CD4-positive, alpha-beta T cell treated with Interleukin-4 for 4 hours (primary cell): ENCODE data around the gene TEKT5.
"Not testable (repeated sequence)": the region's sequence is repeated elsewhere in the genome, so short reads cannot be mapped to it uniquely, and the experiment has no call there.

ENCODE experiments used
- DNase-seq: peaks from one replicate; pipeline ENCODE4 v3.0.0-alpha.2; 2020

Gene TEKT5

DNA sequence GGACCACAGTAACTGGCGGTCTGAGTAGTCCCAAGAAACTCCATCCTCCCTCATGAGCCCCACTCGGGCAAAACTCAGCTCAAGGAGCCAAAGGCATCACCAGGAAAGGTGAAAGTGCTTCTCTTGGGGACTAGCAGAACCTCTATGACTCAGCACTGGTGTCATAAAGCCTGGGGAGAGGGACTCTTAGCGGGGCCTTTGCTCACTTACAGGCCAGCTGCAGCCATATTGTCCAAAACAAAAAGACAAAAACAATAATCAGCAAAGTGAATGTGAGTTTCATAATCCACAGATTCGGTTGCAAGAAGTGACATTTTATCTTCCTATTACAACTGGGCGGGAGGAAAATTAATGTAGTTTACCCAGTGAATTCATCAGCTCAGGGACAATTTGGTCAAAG is at the start of gene TEKT5:
TEKT5 (minus strand) TSS at position 101 of the 400 bp plus-strand sequence; CDS start at position 44, 57 bp downstream.
- no peak for DNase-seq

DNA sequence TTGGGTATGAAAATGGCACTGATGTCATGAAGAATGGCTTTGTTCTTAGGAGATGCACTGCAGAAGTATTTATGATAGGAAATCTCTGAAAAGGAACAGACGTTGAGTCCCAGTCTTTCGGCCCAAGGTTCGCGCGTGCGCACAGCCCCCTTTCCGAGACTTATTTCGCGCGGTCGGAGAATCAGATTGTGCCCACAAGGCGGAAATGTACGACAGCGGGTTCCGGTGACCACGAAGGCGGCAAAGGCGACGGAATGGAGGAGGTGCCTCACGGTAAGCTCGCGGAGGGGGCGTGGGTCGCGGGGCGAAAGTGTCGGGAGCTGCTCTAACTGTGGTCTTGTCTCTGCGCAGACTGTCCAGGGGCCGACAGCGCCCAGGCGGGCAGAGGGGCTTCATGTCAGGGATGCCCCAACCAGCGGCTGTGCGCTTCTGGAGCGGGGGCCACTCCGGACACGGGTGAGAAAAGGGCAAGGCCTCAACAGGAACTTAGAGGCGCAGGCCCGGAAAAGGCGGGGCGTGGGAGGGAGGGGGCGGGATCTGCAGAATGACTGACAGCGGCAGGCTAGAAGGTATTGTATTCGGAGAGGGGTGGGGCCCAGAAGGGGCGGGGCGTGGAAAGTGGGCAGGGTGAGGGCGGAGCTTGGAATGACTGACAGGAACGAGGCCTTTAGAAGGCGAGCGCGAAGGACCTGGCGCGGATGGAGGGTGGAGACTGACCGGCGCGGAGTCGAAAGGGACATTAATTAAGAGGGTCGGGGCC is 49.1 kb upstream of the TEKT5 start, which contains the start of gene NUBP1:
NUBP1 (plus strand) TSS at position 233 of the 760 bp plus-strand sequence; CDS start at position 255, 22 bp downstream.
- DNase-seq, result peak; percentile 99

DNA sequence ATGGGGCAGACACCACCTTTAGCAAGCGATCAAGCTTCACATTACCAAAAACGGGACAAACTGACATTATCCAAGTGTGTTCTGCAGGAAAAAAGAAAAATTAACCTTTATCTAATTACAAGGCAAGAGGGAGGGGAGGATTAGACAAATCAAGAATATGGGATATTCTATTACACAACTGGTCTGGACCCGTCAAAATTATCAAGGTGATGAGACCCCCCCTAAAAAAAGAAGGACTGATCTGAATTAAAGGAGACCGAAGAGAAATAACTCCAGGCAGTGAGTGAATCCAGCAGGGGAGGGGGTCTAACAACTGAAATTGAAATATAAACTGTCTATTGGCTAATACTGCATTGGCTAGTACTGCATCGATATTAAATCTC is 48.5 kb upstream of the TEKT5 start:
- DNase-seq, result no peak

DNA sequence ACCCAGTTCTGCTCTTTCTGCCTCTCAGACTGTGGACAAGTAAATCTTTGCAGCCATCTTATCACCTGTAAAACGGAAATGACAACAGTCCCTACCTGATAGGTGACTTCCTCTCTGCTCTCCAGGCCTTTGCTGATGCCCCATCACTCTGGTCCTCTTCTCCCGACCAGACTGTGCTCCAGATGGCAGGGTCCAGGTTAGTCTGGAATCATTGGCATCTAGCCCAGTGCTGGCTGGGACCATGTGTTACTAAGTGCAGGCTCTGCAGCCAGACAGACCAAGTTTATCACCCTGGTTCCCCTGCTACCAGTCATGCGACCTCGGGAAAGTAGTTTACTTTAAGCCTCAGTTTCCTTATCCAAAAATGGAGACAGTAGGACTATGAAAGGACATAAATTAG is 47.1 kb upstream of the TEKT5 start:
- no peak for DNase-seq

DNA sequence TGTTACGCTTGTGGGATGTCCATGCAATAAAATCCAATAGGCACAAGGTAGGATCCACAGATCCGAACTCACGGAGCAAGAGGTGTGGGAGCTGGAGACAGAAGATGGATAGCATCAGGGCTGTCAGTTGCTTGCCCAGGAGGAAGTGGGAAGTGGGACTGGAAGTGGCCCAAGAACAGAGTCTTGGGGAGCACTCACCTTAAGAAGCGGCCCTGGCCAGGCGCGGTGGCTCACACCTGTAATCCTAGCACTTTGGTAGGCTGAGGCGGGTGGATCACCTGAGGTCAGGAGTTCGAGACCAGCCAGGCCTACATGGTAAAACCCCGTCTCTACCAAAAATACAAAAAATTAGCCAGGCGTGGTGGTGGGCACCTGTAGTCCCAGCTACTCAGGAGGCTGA is 46.5 kb upstream of the TEKT5 start:
- not testable (repeated sequence) for DNase-seq

DNA sequence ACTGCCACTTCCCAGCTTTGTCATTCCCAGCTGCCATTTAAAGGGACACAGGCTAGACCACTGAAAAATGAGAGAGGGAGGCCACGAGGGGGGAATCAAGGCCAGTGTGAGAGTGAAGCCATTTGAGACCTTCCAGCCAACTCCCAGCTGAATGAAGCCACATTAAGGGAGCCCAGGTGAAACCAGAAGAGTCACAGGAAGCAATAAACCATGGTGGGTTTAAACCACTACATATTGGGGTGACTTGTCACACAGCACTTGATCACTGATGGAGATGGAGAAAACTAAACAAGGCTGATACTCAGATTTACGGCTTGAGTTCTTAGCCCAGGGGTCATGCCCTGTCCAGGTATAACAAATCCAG is 46.1 kb upstream of the TEKT5 start:
- DNase-seq, result no peak

DNA sequence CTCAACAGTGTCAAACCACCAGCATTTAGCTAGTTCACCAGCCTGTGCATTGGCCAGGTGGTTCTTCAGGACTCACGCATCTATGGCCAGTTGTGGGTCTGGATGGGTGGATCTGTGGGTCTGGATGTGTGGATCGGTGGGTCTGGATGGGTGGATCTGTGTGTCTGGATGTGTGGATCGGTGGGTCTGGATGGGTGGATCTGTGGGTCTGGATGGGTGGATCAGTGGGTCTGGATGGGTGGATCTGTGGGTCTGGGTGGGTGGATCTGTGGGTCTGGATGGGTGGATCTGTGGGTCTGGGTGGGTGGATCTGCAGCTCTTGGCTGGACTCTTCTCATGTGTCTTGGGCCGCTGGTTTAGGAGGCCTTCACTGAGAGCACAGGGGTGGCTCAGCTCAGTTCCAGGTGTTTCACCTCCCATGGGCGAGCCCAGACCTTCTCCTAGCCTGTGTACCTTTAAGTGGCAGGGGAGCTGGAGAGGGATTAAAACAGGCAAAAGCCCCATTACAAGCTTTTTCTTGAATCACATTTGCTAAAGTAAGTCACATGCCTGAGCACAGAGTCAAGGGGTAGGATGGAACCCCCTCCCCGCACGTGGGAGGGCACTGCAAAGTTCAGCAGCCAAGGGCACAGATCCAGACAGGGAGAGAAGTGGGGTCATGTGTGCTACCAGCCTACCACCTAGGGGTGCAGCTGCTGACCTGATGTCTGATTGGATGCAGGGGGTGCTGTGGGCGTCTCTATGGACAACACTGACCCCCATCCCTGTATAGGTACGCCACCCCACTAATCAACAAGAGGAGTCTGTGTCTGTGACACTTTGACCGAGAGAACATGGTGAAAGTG is 45.5 kb upstream of the TEKT5 start:
- DNase-seq, result no peak

DNA sequence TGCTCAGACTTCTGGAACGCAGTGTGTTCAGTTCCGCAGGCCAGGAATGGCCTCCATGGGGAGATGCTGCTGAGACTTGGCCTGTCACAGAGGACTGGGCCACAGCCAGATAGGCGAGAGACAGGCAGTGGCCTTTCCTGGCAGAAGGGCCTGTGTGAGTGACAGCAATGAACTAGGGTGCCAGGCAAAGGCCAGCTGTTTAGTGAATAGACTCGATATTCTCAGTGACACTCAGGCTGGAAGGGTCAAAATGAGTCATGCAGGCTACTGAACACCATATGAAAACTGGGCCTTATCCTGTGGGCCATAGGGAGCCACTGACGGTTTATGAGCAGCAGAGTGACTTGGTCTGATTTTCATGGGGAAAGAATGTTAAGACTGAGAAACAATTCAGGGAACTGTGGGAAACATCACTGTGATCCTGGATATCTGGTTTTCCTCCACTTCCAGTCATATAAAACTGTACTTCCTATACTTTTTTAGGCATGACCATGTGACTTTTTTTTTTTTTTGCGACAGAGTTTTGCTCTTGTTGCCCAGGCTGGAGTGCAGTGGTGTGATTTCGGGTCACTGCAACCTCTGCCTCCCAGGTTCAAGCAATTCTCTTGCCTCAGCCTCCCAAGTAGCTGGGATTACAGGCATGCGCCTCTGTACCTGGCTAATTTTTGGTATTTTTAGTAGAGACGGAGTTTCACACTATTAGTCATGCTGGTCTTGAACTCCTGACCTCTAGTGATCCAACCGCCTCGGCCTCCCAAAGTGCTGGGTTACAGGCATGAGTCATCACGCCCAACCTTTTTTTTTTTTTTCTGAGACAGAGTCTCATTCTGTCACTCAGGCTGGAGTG is 43.7 kb upstream of the TEKT5 start:
- DNase-seq, result peak; percentile 60

DNA sequence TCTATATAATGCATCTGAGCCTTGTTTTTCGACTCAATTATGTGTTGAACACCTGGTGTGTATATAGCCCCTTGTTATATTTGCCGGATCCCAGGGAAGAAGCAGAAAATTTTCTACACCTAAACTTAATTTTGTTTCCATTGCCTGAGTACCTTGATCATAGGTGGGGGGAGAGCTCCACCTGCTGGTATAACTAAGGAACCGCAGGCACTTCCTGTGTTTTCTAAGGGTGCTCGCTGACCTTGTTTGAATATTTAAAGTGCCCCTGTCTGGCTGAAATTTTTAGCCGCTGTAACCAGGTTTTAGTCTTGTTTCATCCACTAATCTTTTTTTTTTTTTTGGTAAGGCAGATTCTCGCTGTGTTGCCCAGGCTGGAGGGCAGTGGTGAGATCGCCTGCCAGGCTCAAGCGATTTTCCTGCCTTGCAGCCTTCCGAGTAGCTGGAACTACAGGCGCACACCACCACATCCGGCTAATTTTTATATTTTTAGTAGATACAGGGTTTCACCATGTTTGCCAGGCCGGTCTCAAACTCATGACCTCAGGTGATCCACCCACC is 42.4 kb upstream of the TEKT5 start:
- DNase-seq, result peak; percentile 81

DNA sequence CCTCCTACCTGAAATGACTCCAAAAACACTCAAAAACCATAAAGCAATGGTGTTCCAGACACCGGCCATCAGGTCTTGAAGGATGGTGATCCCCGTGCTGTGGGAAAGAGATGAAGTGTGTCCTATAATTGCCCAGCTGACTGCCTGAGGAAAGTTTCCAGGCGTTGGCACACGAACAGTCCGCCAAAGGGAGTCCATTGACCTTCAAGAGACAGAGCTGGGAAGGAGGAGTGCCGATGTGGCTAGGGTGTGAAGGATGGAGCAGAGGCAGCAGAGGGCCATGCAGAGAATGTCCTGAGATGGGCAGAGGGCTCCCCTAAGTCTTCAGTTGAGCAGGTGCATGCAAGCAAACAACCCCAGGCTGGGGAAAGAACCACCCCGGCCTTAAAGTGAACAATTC is 37.1 kb upstream of the TEKT5 start:
- DNase-seq, result no peak

DNA sequence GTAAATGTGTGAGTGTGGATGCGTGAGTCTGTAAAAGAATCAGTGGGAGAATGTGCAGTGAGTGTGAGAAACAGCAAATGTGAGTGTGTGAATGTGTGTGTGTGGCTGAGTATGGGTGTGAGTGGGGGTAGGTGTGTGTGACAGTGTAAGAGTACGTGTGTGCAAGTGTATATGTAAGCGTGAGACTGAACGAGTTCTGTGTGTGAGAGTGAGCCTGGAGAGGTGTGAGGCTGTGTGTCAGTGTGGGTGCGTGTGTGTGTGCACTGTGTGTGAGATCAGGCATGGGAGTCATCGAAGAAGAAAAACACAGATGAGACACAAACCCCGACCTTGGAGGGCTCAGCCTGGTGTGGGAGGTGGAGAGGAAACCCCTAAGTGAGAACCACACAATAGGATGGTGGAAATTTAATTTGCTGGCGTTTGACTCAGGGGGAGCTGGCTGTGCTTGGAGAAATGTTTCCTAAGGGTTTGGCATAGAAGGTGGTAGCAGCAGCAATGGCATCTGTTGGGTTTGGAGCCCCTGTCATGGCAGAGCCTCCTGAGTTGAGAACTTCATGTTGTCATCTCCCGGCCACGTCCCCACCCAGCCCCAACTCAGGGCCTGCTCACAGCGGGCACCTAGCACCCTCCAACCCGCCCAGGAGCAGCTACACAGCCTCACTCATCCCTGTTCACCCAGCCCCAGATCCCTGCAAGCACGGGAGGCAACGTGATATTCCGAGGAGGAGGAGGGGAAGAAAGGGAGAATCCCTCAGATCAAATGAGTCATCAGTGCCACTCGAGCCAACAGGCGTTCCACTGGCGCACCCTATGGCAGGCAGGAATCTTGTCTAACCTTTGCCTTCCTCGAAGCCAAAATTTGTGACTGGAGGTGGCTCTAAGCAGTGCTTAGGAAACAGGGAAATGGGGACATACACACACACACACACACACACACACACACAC is 34.6 kb upstream of the TEKT5 start:
- no peak for DNase-seq

DNA sequence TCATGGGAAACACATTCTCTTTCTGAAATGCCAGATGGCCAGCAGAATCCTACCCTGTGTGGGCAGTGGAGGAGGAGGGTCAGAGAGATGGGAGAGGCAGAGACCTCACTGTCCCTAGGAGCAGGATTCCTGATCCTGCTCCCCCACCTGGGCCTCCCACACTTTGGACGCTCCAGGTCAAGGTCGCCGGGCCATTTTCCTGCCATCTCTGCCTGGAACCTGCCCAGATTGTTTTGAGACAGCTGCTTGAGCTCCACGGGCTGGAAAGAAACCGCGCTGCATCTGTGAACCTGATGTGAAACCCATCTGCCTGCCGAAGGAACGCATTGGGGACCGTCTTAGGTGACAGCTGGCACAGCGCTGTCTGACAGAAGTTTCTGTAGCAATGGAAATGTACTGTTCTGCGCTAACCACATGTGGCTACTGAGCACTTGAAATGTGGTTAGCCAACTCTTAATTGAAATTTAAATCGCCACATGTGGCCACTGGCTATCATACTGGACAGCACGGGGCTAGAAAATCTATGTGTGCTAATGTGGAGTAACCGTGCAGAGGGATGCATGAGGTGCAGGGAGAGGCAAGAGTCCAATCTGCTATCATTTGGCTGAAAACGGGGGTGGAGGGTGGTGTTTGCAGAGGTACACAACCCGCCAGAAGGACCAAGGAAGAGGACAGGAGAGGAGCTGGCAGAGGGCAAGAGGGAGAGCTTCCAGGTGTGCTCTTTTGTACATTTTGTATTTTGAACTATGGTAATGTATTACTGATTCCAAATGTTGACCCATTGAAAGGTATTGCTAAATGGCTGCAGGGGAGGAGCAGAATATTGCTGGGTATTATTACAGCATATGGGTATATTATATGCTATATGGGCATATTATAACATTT is 33.5 kb upstream of the TEKT5 start:
- no peak for DNase-seq

DNA sequence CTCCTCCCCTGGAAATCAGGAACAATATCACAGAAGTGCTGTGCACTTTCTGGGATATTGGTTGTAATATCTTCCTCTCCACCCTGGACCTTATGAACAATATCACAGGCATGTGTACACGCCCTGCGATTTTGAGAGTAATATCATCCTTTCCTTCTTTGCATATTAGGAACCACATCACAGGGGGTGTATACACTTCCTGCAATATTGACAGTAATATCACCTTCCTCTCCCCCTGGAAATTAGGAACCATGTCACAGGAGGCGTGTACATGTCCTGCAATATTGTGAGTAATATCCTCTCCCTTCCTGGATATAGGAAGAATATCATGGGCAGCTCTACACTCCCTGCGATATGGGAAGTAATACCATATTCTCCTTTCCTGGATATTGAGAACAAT is 14.2 kb upstream of the TEKT5 start:
- DNase-seq, result no peak

DNA sequence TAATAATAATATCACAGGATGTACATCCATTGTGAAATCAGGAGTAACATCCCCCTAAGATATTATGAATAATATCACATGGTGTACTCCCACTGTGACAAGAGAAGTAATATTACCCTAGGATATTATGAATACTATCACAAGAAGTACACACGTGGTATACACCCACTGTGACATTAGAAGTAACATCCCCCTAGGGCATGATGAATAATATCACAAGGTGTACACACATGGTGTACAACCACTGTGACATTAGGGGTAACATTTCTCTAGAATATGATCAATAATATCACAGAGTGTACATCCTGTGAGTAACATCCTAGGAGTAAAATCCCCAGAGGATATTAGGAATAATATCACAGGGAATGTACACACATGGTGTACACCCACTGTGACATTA is 5.0 kb upstream of the TEKT5 start:
- DNase-seq, result no peak

DNA sequence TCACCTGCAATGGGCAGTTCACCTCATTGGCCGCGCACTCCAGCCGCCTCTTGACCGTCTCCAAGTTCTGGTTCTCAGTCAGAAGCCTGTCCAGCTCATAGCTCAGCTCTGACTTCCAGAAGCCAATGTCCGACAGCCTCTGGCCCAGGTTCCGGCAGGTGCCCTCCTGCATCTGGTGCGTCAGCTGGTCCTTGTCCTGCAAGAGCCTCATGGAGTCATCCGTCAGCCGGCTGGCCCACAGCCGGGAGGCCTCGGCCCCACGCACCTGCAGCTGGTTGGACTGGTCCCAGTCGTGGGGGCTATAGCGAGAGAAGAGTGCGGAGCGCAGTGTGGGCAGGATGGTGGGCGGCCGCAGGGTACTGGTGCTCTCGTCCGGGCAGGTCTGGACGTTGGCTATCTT is 424 bp downstream of the TEKT5 start:
- no peak for DNase-seq

DNA sequence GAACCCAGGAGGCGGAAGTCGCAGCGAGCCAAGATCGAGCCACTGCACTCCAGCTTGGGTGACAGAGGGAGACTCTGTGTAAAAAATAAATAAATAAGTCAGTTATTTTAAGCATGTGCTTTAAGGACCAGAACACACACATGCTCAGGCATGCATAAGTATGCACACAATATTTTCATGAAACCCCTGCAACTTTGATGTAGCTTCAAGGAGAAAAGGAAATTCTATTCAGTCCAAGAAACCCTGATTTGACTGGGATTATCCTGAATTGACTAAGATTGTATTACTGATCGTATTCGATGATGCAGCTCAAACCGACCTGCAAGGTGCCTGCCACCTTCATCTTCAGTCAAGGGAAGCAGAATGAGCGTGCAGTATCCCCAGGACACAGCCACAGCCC is 841 bp downstream of the TEKT5 start:
- no peak for DNase-seq

DNA sequence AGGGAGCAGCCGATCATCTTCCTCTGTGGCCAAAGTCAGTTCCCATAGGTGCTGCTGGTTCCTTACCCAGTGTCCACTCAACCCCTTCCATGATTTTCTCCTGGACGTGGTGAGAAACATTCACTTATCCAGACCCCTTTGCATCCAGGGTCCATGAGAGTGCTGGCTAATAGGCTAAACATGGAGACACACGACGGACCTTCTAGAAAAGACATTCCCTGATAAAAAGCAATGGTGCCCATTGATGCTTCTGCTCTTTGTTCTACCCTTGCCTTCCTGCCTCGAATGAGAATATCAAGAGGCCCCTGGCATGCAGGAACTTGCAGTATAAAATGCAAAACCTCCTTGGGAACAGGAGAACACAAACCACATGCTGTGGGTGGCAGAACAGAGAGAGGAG is 2.3 kb downstream of the TEKT5 start:
- DNase-seq, result no peak

DNA sequence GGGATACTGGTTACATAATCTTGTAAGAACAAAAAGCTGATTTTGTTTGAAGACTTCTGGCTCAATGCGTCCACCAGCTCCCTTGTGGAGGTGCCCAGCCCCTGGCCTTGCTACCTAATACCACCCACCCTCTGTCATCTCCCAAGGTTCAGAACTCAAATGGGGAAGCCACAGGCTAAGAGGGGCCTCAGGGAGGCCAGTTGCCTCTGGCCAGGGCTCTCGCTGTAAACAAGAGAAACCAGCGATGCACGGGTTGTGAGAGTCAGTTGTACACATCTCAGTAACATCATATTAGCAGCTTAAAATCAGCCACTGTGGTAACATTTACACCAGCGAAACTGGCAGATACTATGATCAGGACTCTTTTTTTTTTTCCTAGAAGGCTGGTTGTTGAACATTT is 6.0 kb downstream of the TEKT5 start:
- DNase-seq, result no peak

DNA sequence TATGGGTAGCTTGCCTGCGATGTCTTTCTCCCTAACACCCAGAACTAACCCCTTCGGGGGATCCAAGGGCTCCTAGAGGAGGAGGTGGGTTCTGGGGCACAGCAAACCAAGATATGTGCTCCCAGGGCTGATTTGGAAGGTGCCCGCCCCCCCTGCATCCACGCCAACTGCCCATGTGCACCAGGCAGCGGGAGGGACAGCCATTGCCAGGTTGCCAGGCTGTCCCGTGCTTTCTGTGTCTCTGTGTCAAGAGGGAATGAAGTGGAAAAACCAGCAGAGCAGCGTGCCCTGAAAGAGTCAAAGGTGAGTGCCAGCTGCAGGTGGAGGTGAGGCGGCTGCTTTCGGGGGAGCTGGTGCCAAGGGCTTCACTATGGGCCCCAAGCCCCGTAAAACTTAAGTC is 6.4 kb downstream of the TEKT5 start:
- DNase-seq, result no peak

DNA sequence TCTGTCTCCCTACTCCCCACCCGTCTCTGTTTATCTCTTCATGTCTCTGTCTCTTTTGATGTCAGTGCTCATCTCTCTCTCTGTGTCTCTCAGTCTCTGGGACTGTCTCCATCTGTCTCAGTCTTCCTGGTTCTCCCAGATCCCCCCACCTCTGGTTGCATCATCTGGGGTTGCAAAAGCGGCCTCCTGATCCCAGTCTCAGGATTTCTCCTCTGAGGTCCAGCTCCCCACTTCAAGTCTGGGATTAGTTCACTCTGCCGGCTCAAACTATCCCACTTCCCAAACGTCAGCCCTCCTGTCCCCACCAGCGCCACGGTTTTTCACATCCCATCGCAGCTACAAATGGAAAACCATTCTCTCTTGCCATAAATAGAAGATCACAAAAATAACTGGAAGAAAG is 9.0 kb downstream of the TEKT5 start:
- DNase-seq, result no peak
